ENCODE data around the gene C16orf74. TPM values are rescaled to one million over a fixed set of nuclear protein-coding genes. Genes with fewer than 3 reads are reported as not detected.
A peak's percentile ranks its signal among the peaks of the same experiment; 100 is the strongest.

C16orf74 gene
- total RNA-seq, 6 experiments from 2014 or later: 0.31 to 0.98 (median 0.70) TPM; not detected in 2

DNA sequence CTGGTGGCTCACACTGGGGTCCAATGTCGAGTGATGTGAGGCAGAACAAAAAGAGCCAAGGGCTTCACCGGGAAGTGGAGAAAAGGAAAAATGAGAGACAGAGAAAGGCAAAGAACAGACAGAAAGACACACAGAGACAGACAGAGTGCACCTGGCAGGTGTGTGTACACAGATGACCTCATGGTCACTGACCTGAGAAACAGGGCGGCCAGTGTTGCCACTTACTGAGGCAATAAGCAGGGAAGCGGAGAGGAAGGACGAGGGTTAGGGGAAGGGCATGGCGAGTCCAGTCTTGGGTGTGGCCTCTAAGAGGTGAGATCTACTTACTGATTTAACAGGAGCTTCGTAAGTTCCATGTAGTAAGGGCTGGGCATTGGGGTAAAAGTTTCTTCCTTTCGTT is 69.6 kb downstream of the C16orf74 start:
- Histone ChIP-seq H3K27me3 (no peaks in the 10 kb centered on the region), H3K36me3 (no peaks in the 10 kb centered on the region), H3K27ac (peak overlapping the region; percentile 30 to 50 (median 44)), H3K4me3 (no peak overlapping the region), H3K9me3 (no peaks in the 10 kb centered on the region), H3K4me1 (peaks cover 4 to 15% (median 9%) of the 10 kb centered on the region in 4 donors)
- WGBS (ENCODE audit: insufficient coverage, low coverage, low lambda C conversion rate, missing lambda C conversion rate): 30% methylated on average over 8 of the region's 8 CpGs
- ATAC-seq: peak; percentile 84 to 97 (median 94)
- TF ChIP-seq POLR2A (IDR thresholded peaks at IDR 0.05): no peak
- TF ChIP-seq, protein P1, sequence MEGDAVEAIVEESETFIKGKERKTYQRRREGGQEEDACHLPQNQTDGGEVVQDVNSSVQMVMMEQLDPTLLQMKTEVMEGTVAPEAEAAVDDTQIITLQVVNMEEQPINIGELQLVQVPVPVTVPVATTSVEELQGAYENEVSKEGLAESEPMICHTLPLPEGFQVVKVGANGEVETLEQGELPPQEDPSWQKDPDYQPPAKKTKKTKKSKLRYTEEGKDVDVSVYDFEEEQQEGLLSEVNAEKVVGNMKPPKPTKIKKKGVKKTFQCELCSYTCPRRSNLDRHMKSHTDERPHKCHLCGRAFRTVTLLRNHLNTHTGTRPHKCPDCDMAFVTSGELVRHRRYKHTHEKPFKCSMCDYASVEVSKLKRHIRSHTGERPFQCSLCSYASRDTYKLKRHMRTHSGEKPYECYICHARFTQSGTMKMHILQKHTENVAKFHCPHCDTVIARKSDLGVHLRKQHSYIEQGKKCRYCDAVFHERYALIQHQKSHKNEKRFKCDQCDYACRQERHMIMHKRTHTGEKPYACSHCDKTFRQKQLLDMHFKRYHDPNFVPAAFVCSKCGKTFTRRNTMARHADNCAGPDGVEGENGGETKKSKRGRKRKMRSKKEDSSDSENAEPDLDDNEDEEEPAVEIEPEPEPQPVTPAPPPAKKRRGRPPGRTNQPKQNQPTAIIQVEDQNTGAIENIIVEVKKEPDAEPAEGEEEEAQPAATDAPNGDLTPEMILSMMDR (IDR thresholded peaks at IDR 0.05): no peak
- peak; percentile 71 to 79 (median 78) for DNase-seq
- intact Hi-C loops (cut with DNase I): no loop called here

DNA sequence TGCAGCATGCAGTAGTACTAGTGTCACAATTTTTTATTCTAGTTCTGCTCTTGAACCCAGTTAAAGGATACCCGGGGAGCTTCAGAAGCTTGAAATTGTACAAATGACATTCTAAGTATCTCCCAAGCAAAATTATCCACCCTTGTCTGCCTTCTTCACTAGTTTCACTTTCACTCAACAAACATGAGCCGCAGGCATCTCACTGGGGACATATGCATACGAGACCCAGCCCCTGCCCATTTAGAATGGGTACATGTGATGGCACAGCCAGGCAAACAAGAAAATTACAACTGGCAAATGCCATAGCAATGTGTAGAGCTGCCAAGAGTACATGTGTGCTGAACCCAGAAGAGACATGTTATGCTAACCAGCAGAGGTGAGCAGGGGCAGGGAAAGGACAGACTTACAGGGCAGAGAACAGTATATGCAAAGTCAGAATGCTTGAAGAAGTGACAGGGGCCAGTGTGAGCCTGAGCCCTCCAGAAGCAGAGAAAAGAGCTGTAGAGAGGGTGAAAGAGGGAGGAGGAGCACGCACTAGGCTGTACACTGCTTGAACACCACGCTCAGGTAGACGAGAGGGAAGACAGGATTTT is 70.4 kb downstream of the C16orf74 start:
- no peak for TF ChIP-seq POLR2A (IDR thresholded peaks at IDR 0.05)
- TF ChIP-seq, protein P1 (IDR thresholded peaks at IDR 0.05): no peak
- H3K4me1 ChIP-seq: peaks cover 4 to 15% (median 9%) of the 10 kb centered on the region in 4 donors
- intact Hi-C loops (cut with DNase I): no loop called here
- ATAC-seq: peak; percentile 39 to 51 (median 44)
- no peak overlapping the region for H3K4me3 ChIP-seq
- H3K27ac ChIP-seq: peak overlapping the region; percentile 30 to 50 (median 44)
- no peaks in the 10 kb centered on the region for H3K9me3 ChIP-seq
- no peaks in the 10 kb centered on the region for H3K27me3 ChIP-seq
- no peaks in the 10 kb centered on the region for H3K36me3 ChIP-seq
- WGBS (ENCODE audit: insufficient coverage, low coverage, low lambda C conversion rate, missing lambda C conversion rate): 58% methylated on average over 6 of the region's 6 CpGs
- DNase-seq: peak in 1 of 3 donors; percentile 19

DNA sequence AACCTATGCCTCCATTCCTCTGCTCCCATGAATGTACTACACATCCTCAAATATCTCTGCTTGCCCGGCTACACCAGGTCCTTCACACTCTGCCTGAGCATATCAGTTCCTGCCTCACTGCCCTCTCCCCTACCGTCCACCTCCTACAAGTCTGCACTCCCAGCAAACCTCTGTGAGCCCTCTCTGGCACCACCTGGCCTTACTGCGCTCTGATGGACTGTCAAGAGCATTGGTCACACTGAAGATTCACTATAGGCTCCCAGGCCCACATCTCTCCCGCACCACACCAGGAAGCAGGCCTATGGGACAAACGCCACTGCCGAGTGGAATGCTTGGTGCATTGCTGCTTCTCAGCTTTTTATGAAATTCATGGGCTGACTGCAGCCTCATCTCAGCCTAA is 71.0 kb downstream of the C16orf74 start:
- WGBS (ENCODE audit: insufficient coverage, low coverage, low lambda C conversion rate, missing lambda C conversion rate): 82% methylated on average over 2 of the region's 6 CpGs
- intact Hi-C loops (cut with DNase I): no loop called here
- ATAC-seq (peak in 1 of 4 donors; percentile 17), DNase-seq (peak in 1 of 3 donors; percentile 15)
- Histone ChIP-seq H3K36me3 (no peaks in the 10 kb centered on the region), H3K4me1 (peaks cover 4 to 21% (median 10%) of the 10 kb centered on the region in 4 donors), H3K9me3 (no peaks in the 10 kb centered on the region), H3K4me3 (no peak overlapping the region), H3K27me3 (no peaks in the 10 kb centered on the region), H3K27ac (no peak overlapping the region)
- TF ChIP-seq POLR2A (IDR thresholded peaks at IDR 0.05): no peak
- TF ChIP-seq, protein P1 (IDR thresholded peaks at IDR 0.05): no peak

DNA sequence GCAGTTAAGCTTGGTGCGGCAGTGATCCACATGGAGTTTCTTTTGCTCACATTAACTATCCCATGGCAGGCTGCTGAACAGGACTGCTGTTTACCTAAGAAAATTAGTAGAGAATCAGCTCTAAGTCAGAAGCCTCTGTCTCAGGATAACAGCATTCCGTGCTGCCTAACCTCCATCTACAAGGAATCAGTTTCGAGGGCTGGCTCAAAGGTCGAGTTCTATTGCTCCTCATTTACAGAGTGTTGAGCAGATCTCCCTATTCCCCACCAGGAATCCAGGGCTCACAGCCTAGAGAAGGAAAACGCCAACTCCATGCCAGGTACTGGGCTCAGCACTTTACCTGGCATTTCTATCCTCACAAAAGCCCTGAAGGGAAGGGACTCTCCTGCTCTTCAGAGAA is 72.1 kb downstream of the C16orf74 start:
- no peak for ATAC-seq

More for the DNA sequence above, 72.1 kb downstream of the C16orf74 start:
- intact Hi-C loops (cut with DNase I): no loop called here
- TF ChIP-seq, protein P1 (IDR thresholded peaks at IDR 0.05): no peak
- TF ChIP-seq POLR2A (IDR thresholded peaks at IDR 0.05): no peak
- Histone ChIP-seq H3K4me3 (no peak overlapping the region), H3K4me1 (peaks cover 4 to 30% (median 14%) of the 10 kb centered on the region in 4 donors), H3K9me3 (no peaks in the 10 kb centered on the region), H3K27me3 (no peaks in the 10 kb centered on the region), H3K27ac (no peak overlapping the region), H3K36me3 (no peaks in the 10 kb centered on the region)
- 72% methylated on average over 5 of the region's 5 CpGs for WGBS (ENCODE audit: insufficient coverage, low coverage, low lambda C conversion rate, missing lambda C conversion rate)
- DNase-seq: peak in 1 of 3 donors; percentile 0
